Measurements from ENCODE around the gene ADD1.
"Not testable (repeated sequence)": the region's sequence is repeated elsewhere in the genome, so short reads cannot be mapped to it uniquely, and the experiment has no call there.

Gene ADD1

GRCh38 chr4:2891294-2891693 is 47.6 kb downstream of the ADD1 start:
- DNase-seq = no peak

- DNase-seq = no peak
These were observed 50.1 kb downstream of the ADD1 start for GRCh38 chr4:2893772-2894171.

GRCh38 chr4:2898001-2898400 is 54.4 kb downstream of the ADD1 start:
- DNase-seq = no peak

GRCh38 chr4:2900741-2901140 is 57.1 kb downstream of the ADD1 start:
- no peak for DNase-seq

- DNase-seq = no peak
These were observed 57.5 kb downstream of the ADD1 start for GRCh38 chr4:2901186-2901585.

GRCh38 chr4:2902126-2902525 is 58.5 kb downstream of the ADD1 start:
- DNase-seq = no peak

GRCh38 chr4:2905544-2905943 is 61.9 kb downstream of the ADD1 start:
- no peak for DNase-seq

- DNase-seq = no peak
These were observed 62.6 kb downstream of the ADD1 start for GRCh38 chr4:2906218-2906617.

- DNase-seq = no peak
These were observed 63.6 kb downstream of the ADD1 start for GRCh38 chr4:2907226-2907625.

GRCh38 chr4:2907706-2908293 is 64.2 kb downstream of the ADD1 start:
- no peak for DNase-seq

- DNase-seq = no peak
These were observed 65.0 kb downstream of the ADD1 start for GRCh38 chr4:2908686-2909085.

GRCh38 chr4:2909583-2909982 is 65.9 kb downstream of the ADD1 start:
- no peak for DNase-seq

GRCh38 chr4:2910409-2910808 is 66.8 kb downstream of the ADD1 start:
- no peak for DNase-seq

- DNase-seq = no peak
These were observed 68.2 kb downstream of the ADD1 start for GRCh38 chr4:2911868-2912267.

- DNase-seq = no peak
These were observed 69.5 kb downstream of the ADD1 start for GRCh38 chr4:2913168-2913567.

- no peak for DNase-seq
These were observed 70.8 kb downstream of the ADD1 start for GRCh38 chr4:2914256-2915126.

GRCh38 chr4:2915789-2916188 is 72.1 kb downstream of the ADD1 start:
- DNase-seq = no peak

GRCh38 chr4:2916696-2917095 is 73.1 kb downstream of the ADD1 start:
- DNase-seq = not testable (repeated sequence)

GRCh38 chr4:2918300-2918699 is 74.7 kb downstream of the ADD1 start:
- not testable (repeated sequence) for DNase-seq

- DNase-seq = not testable (repeated sequence)
These were observed 75.1 kb downstream of the ADD1 start for GRCh38 chr4:2918714-2919113.

- DNase-seq = not testable (repeated sequence)
These were observed 78.9 kb downstream of the ADD1 start for GRCh38 chr4:2922453-2923101.

- DNase-seq = no peak
These were observed 79.5 kb downstream of the ADD1 start for GRCh38 chr4:2923141-2923551.

GRCh38 chr4:2923668-2924173 is 80.1 kb downstream of the ADD1 start:
- no peak for DNase-seq

- no peak for DNase-seq
These were observed 80.6 kb downstream of the ADD1 start for GRCh38 chr4:2924286-2924685.
